HepG2 (cell line): ENCODE results near the gene RSPH10B. TPM values are rescaled to one million over a fixed set of nuclear protein-coding genes. Genes with fewer than 3 reads are reported as not detected.

ENCODE experiments used
- AGO2 ChIP-seq: fragments of 200-400 bp; formaldehyde crosslinking; optimal IDR thresholded peaks from 2 replicates; pipeline ENCODE3; 2017; ENCODE audit warnings: mild to moderate bottlenecking, low read depth, low read length, moderate library complexity
- AHR ChIP-seq: IDR thresholded peaks from 2 replicates; pipeline ENCODE4 v1.6.1; 2018; ENCODE audit warnings: missing genetic modification reagents, missing compliant biosample characterization
- CBFB ChIP-seq: sonication (generic); formaldehyde crosslinking; IDR thresholded peaks from 2 replicates; pipeline ENCODE4 v1.4.0; 2020; ENCODE audit warnings: missing genetic modification reagents
- CEBPB ChIP-seq: IDR thresholded peaks from 2 replicates; pipeline ENCODE4 v1.6.1; 2011; ENCODE audit warnings: low read depth, low read length, improper control_type of control experiment, borderline replicate concordance
- FUBP1 ChIP-seq: sonication (generic); formaldehyde crosslinking; IDR thresholded peaks from 2 replicates; pipeline ENCODE4 v1.5.1; 2020; ENCODE audit warnings: missing genetic modification reagents, mild to moderate bottlenecking, borderline replicate concordance
- GABPA ChIP-seq, 2 experiments: IDR thresholded peaks; 2 replicates each; pipeline ENCODE4 v1.6.1; 2011 to 2016; ENCODE audit warnings: low read depth in 2 of 2, low read length in 1 of 2, missing biosample characterization in 1 of 2, missing genetic modification characterization in 1 of 2
- GATAD2A ChIP-seq: IDR thresholded peaks from 2 replicates; pipeline ENCODE4 v1.6.1; 2016
- GLI4 ChIP-seq: sonication (generic); formaldehyde crosslinking; IDR thresholded peaks from 2 replicates; pipeline ENCODE4 v1.5.1; 2020; ENCODE audit warnings: missing genetic modification reagents, mild to moderate bottlenecking, moderate library complexity, borderline replicate concordance
- HMGXB3 ChIP-seq: sonication (generic); formaldehyde crosslinking; IDR thresholded peaks from 2 replicates; pipeline ENCODE4 v1.4.0; 2020; ENCODE audit warnings: missing genetic modification reagents, borderline replicate concordance
- KMT2A ChIP-seq: sonication (generic); formaldehyde crosslinking; IDR thresholded peaks from 2 replicates; pipeline ENCODE4 v1.4.0; 2020; ENCODE audit warnings: missing genetic modification reagents
- MYPOP ChIP-seq: sonication (generic); formaldehyde crosslinking; IDR thresholded peaks from 2 replicates; pipeline ENCODE4 v1.8.1; 2023; ENCODE audit warnings: mild to moderate bottlenecking, moderate library complexity, missing genetic modification reagents
- NPAS2 ChIP-seq: sonication (generic); formaldehyde crosslinking; IDR thresholded peaks from 2 replicates; pipeline ENCODE4 v1.8.0; 2022; ENCODE audit warnings: mild to moderate bottlenecking, missing genetic modification reagents, borderline replicate concordance
- NR2C2 ChIP-seq: sonication (generic); formaldehyde crosslinking; IDR thresholded peaks from 2 replicates; pipeline ENCODE4 v1.4.0; 2020; ENCODE audit warnings: missing genetic modification reagents, mild to moderate bottlenecking, moderate library complexity, borderline replicate concordance
- SMARCE1 ChIP-seq: fragments of 450-650 bp; IDR thresholded peaks from 2 replicates; pipeline ENCODE4 v1.6.1; 2017; ENCODE audit warnings: borderline replicate concordance
- THAP7 ChIP-seq: sonication (generic); formaldehyde crosslinking; IDR thresholded peaks from 2 replicates; pipeline ENCODE4 v1.8.1; 2023; ENCODE audit warnings: mild to moderate bottlenecking, missing genetic modification reagents
- ZNF101 ChIP-seq: sonication (generic); formaldehyde crosslinking; IDR thresholded peaks from 2 replicates; pipeline ENCODE4 v1.4.0; 2020; ENCODE audit warnings: mild to moderate bottlenecking, low read depth, missing genetic modification reagents, borderline replicate concordance
- ZNF879 ChIP-seq: sonication (generic); formaldehyde crosslinking; IDR thresholded peaks from 2 replicates; pipeline ENCODE4 v1.8.1; 2023; ENCODE audit warnings: missing genetic modification reagents
- polyA plus RNA-seq, 8 experiments: library from polyadenylated mRNA; depleted of rRNA in 3 of 8; stranded (reverse) in 7 of 8; unstranded in 1 of 8; fragments of >200 nt; fragmentation: Illumina TruSeq in 4 of 8; extraction: Trizol in 4 of 8; gene quantifications; 2 replicates each; pipeline versions ENCODE4 v1.2.1 to v1.2.3, GENCODE V29; 2011 to 2016; ENCODE audit warnings: low read depth in 4 of 8, missing spikeins in 1 of 8, mixed read lengths in 1 of 8; ENCODE audit not compliant: insufficient read depth in 1 of 8
- total RNA-seq, 5 experiments: library from RNA; depleted of rRNA; stranded (reverse); fragments of >200 nt; fragmentation: Illumina TruSeq; extraction: Trizol; gene quantifications; 2 replicates each; pipeline ENCODE4 v1.2.3, GENCODE V29; 2016; ENCODE audit warnings: low read depth in 1 of 5

The RSPH10B gene
- total and polyA plus RNA-seq, 2 of the 13 experiments (the other 11 are each of a cell fraction or from before 2014, with no cell fraction given), result not detected

- no peak for TF ChIP-seq HMGXB3 (CRISPR knock-in tag)
- no peak for TF ChIP-seq NPAS2
- no peak for TF ChIP-seq ZNF101
- TF ChIP-seq CBFB (CRISPR knock-in tag), result no peak
- peak; percentile 25 for TF ChIP-seq AGO2
- TF ChIP-seq SMARCE1, result no peak
- TF ChIP-seq CEBPB, result peak; percentile 46; the same call in 1 of the 2 replicates
- no peak for TF ChIP-seq THAP7 (CRISPR knock-in tag)
- no peak for TF ChIP-seq KMT2A (CRISPR knock-in tag)
- TF ChIP-seq FUBP1 (CRISPR knock-in tag), result no peak
- TF ChIP-seq MYPOP (CRISPR knock-in tag), result peak; percentile 31; the same call in 1 of the 2 replicates
- TF ChIP-seq AHR (CRISPR knock-in tag), result no peak
- peak; percentile 17; the same call in 1 of the 2 replicates for TF ChIP-seq NR2C2 (CRISPR knock-in tag)
- TF ChIP-seq ZNF879 (CRISPR knock-in tag), result no peak
- peak; percentile 58; the same call in 1 of the 2 replicates for TF ChIP-seq GATAD2A
- no peak for TF ChIP-seq GLI4
- TF ChIP-seq GABPA (IDR thresholded peaks at IDR 0.05; ENCODE audit: low read depth, low read length), result no peak
- TF ChIP-seq GABPA (CRISPR knock-in tag; IDR thresholded peaks at IDR 0.05; ENCODE audit: low read depth), result no peak
These were observed 45.6 kb upstream of the RSPH10B start (continued) for GRCh38 chr7:6015917-6016652.
